ENCODE measurements around the gene NEU1.

The NEU1 gene

DNA sequence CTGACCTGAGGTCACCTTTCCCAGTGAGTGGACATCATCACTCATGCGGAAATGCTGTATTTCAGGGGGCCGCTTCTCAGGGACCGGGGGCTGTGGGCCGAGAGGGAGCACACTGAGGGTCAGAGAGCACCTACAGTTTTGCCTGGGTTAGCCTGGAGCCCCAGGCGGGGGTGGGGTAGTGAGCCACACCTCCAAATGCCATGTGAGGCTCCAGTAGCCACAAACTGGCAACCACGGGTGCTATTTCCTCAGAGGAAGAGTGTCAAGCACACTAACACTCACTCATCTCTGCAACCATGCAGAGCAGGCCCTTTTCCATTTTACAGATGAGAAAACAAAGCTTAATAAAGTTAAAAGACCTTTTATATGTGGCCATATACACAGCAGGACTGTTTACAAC is 30.2 kb upstream of the NEU1 start:
- no peak for FAIRE-seq

GRCh38 chr6:31889331-31889972 is 26.8 kb upstream of the NEU1 start:
- no peak for FAIRE-seq

DNA sequence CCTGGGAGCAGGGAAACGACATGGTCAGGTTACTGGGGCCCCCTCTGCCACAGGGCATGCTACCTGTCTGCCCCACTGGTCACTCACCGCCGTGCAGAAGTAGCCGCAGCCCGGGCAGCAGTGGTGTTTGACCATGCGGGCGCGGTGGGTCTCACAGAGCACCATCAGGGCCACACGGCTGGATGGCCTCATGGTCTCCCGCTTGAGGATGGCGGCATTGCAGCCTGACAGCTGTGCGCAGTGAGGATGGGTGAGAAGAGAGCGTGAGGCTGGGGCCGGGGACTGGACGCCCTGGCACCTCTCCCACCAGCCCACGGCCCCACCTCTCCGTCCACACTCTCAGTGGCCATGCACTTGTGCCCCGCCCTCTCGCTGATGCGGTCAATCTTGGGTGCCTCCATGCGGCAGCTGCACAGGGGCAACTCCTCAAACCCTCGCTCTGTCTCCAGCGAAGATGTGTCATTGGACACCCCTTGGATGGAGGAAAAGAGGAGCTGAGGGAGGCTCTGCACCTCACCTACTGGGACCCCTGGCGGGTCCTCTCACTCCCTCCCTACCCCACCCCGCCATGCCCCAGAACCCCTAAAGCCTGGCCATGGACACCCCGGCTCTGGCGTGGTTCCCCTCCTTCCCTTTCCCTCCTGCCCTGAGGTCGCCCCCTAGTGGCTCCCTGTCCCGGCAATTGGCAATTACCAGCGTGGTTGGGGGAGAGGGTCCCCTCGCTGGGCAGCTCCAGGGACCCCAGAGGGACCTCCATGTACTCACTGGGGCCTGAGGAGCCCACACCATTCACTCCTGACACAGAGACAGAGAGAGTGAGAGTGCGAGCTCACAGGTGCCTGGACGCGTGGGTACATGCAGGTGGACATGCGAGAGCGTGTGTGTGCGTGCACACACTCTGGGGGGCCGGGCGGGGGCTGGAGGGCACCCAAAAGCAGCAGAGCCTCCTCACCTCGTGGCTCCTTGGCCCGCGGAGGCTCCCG is 25.9 kb upstream of the NEU1 start:
- FAIRE-seq, result no peak

DNA sequence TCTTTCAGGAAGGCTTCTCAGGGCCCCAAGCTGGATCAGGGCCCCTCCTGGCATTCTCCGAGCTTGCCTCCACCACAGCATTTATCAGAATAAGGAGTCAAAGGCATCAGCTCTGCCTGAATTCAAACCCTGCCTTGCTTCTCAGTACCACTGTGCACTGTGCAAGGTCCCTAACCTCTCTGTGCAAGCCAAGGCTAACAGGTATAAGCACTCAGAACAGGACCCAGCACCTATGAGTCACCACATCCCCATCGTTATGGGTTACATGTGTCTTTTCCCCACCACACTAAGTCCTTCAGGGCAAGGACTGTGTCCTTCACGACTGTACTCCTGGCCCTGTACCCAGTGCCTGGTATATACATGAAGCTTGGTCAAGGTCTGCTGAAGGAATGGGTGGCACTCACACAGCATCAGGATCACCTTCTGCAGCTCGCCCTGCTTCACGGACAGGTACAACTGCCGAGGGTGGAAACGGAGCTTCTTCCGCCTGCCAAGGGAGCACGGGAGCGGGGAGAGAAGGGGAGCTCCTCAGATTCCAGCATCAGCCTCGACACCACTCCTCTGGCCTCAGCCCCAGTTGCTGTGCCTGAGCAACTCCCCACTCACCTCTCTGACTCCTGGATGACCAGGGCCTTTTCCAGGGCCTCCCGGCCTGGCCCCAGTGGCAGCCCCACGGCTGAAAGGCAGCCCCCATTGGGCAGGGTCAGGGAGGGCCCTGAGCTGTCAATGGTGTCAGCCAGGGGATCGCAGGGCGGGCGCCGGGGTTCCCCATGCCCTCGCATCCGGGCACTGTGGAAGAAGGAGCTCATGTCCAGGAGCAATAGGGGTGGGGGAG is 24.8 kb upstream of the NEU1 start:
- no peak for FAIRE-seq

DNA sequence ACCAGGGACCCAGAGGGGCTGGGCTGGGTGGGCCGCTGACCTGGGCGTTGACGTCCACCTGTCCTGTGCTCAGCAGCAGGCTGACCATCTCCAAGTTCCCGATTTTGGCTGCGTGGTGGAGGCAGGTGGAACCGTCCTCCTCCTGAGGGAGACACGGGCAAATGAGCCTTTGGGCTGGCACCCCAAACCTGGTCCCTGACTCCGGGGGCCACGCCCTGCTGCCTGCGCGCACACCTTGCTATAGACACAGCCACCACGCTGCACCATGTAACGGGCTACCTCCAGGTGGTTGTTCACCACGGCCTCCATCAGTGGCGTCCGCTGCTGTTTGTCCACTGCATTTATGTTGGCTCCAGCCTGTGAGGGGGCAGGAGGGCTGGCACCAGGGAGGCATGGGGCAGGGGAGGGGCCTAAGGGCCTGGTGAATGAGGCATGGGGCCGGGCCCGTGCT is 23.9 kb upstream of the NEU1 start:
- no peak for FAIRE-seq

DNA sequence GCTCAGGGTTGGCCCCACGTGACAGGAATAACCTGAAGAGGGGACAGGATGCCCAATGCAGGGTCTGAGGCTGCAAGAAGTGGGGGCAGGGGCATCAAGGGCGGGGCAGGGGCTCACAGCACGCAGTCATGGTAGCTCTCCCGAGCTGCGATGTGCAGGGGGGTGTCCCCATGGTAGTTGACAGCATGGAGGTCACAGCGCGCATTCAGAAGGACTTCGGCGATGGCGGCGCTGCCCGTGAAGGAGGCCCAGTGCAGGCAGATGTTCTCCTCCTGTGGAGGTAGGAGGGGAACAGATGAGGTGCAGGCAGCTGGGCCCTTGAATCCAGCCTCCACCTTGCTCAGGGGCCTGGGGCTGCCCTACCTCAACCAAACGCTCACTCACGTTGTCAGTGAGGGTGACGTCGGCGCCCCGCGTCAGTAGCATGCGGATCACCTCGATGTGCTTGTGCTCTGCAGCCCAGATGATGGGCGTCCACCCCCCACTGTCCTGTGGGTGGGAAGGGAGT is 22.0 kb upstream of the NEU1 start:
- FAIRE-seq, result no peak

GRCh38 chr6:31883676-31884075 is 21.1 kb upstream of the NEU1 start:
- no peak for FAIRE-seq

GRCh38 chr6:31882344-31882743 is 19.7 kb upstream of the NEU1 start:
- FAIRE-seq, result no peak

GRCh38 chr6:31881136-31881859 is 18.7 kb upstream of the NEU1 start:
- no peak for FAIRE-seq

DNA sequence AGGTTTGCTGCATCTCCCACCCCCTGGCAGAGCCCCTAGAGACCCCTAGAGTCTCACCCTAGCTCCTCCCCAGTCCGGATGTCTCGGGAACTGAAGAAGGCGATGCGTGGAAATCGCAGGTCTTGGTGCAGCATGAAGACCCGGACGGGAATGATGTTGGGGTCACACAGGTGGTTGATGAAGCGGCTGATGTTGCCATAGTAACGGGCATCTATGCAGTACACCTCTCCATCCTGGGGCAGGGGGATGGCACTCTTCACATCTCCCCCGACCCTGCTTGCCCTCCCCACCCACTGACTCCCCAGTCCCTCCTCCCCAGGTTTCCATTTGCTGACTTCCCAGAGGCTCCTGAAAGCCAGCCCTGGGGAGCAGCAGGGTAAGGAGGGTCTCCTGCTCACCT is 18.0 kb upstream of the NEU1 start:
- no peak for FAIRE-seq

- FAIRE-seq, result no peak
Measured at GRCh38 chr6:31879901-31880300, 17.3 kb upstream of the NEU1 start.

DNA sequence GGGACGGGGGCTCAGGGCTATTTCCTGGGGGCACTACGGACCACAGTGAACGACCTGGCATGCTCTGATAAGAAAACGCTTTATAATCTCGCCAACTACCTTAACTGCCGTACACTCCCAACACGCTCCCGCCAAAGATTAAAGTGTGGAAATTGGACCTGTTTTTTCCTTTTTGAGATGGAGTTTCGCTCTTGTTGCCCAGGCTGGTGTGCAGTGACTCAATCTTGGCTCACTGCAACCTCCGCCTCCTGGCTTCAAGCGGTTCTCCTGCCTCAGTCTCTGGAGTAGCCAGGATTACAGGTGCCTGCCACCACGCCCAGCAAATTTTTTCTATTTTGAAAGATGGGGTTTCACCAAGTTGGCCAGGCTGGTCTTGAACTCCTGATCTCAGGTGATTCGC is 16.5 kb upstream of the NEU1 start:
- FAIRE-seq, result no peak

DNA sequence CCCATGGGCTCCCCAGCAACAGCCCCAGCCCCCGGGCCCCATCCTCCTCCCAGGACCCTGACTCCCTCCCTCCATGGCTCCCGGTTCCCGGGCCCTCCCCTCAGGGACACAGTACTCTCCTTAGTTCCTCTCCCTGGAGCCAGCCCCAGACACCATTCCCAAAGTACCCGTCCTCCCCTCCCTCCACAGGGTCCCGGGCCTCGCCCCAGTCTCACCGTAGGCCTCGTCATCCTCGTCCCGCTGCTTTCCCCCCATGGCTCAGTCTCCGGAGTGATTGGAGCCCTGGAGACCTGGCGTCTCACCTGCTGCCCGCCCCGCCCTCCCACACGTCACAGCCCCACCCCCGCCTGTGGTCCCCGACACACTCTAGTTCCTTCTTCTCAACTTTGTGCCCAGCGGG is 16.1 kb upstream of the NEU1 start, which contains the start of gene SLC44A4:
Gene SLC44A4 (minus strand): TSS at position 272 of the 400 bp plus-strand sequence. CDS start 17 bp downstream, at position 255.
- FAIRE-seq, result no peak

- FAIRE-seq, result no peak
Measured at GRCh38 chr6:31878222-31878621, 15.6 kb upstream of the NEU1 start.

- FAIRE-seq, result no peak
Measured at GRCh38 chr6:31877651-31878161, 15.1 kb upstream of the NEU1 start.

DNA sequence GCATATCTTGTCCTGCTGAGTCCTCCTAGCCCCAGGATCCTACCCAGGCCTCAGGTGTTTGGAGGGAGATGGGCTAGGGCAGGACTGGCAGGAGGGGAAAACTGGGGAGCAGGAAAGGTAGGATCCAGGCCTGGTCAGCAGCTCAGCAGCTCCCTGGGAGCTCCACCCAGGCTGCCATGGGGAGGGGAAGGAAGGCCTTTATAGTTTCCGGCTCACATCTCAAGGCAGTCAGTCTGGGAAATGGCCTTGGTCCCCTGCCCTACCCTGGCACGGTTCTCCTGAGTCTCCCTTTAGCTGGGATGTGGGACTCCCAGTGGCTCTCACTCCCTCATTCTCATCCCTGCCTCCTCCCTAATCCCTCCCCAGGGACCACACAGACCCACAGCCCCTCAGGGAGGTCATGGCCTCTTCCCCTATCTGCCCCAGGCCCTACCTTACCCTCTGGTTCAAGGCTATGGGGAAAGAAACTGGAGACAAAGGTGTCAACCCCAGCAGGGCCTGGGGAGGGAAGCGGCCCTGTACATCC is 14.6 kb upstream of the NEU1 start:
- FAIRE-seq, result no peak

GRCh38 chr6:31876357-31876756 is 13.7 kb upstream of the NEU1 start:
- FAIRE-seq, result no peak

GRCh38 chr6:31875877-31876276 is 13.3 kb upstream of the NEU1 start:
- FAIRE-seq, result no peak

DNA sequence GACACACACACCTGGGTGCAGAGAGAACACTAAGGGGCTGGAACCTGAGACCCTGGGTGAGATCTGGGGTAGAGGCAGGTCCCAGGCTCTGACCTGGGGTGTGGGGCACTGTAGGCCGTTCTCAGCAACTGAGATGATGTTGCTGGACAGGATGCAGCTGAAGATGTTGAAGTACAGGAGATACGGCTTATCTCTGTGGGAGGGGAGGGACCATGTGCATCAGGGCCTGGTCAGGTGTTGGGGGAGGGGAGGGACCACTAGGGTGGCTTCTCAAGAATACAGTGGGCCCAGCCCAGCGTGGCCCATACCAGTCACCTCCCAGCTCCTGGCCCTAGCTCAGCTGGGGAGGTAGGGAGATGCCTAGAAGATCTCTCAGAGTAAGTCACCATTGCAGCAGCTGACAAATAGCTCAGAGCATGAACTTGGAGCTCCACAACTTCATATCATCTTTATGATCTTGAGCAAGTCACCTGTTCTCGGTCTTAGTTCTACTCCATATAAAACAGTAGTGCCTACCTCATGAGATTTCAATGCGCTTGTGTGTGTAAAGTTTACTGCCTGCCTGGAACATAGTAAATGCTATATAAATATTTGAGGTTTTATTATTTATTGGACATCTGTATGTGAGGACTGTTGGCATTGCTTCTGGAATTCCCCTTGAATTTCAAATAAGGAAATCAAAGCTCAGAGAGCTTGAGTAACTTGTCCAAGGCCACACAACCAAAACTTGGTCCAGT is 12.4 kb upstream of the NEU1 start:
- no peak for FAIRE-seq

DNA sequence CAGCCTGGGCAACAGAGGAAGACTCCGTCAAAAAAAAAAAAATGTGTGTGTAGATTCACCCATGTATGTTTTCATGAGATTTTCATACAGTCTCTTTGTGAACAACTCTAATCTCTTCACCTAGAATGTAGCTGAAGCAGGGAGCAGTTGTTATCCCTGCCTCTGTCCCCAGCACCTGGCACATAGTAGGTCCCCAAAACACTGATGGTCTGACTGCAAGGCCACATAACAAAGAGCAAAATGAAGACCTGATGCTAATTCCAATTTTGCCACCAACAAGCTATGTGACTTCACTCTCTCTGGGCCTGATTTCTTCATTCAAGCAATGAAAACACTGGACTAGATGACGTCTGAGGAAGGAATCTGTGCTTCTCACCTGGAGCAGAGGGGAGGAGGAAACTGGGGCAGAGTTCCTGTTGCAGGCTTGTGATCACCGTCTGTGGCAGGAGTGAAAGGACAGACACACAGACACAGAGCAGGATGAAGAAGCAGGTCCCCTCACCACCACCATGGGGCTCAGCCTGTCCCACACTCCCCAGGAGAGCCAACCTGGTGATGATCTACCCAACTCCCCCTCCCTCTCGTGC is 11.6 kb upstream of the NEU1 start:
- no peak for FAIRE-seq
